SK-N-SH treated with all-trans-retinoic acid at 6 μM for 48 hours (cell line): Measurements from ENCODE around the gene SLC35B2.

Source experiments
- ATAC-seq: fragments of 200-7000 bp; cut with Tn5 transposase; 3 replicates; pipeline ENCODE4 v1.9.1; 2020; ENCODE audit warnings: mild to moderate bottlenecking, moderate library complexity
- ESRRG ChIP-seq: fragments of 250-450 bp; sonication (Bioruptor Pico); IDR thresholded peaks from 2 replicates; pipeline ENCODE4 v1.6.1; 2021; ENCODE audit warnings: mild to moderate bottlenecking
- GLIS3 ChIP-seq: fragments of 250-450 bp; sonication (Bioruptor Pico); IDR thresholded peaks from 2 replicates; pipeline ENCODE4 v1.5.0; 2020; ENCODE audit warnings: mild to moderate bottlenecking, moderate library complexity
- OSR1 ChIP-seq: fragments of 250-450 bp; sonication (Bioruptor Pico); IDR thresholded peaks from 2 replicates; pipeline ENCODE4 v1.8.0; 2022; ENCODE audit warnings: moderate library complexity, mild to moderate bottlenecking, inconsistent platforms
- PPARA ChIP-seq: fragments of 250-450 bp; sonication (Bioruptor Pico); IDR thresholded peaks from 2 replicates; pipeline ENCODE4 v1.5.0; 2020; ENCODE audit warnings: mild to moderate bottlenecking, borderline replicate concordance
- RARB ChIP-seq: fragments of 250-450 bp; sonication (Bioruptor Pico); IDR thresholded peaks from 2 replicates; pipeline ENCODE4 v1.8.0; 2021; ENCODE audit warnings: mild to moderate bottlenecking, moderate library complexity
- TCF4 ChIP-seq: fragments of 250-450 bp; sonication (Bioruptor Pico); IDR thresholded peaks from 2 replicates; pipeline ENCODE4 v1.8.0; 2021; ENCODE audit warnings: mild to moderate bottlenecking, moderate library complexity, borderline replicate concordance
- TOX ChIP-seq: fragments of 250-450 bp; sonication (Bioruptor Pico); IDR thresholded peaks from 2 replicates; pipeline ENCODE4 v1.8.0; 2021; ENCODE audit warnings: mild to moderate bottlenecking, moderate library complexity, borderline replicate concordance
- ZC3H10 ChIP-seq: fragments of 250-450 bp; sonication (Bioruptor Pico); IDR thresholded peaks from 2 replicates; pipeline ENCODE4 v1.5.1; 2021; ENCODE audit warnings: mild to moderate bottlenecking, moderate library complexity
- ZFP3 ChIP-seq: fragments of 250-450 bp; sonication (Bioruptor Pico); IDR thresholded peaks from 2 replicates; pipeline ENCODE4 v1.5.0; 2020; ENCODE audit warnings: mild to moderate bottlenecking, moderate library complexity
- ZNF565 ChIP-seq: fragments of 450-650 bp; formaldehyde crosslinking; conservative IDR thresholded peaks from 2 replicates; pipeline ENCODE4 v1.5.0; 2020; ENCODE audit warnings: low read depth, mild to moderate bottlenecking, moderate library complexity
- ZNF70 ChIP-seq: fragments of 450-650 bp; formaldehyde crosslinking; IDR thresholded peaks from 2 replicates; pipeline ENCODE4 v1.5.0; 2020; ENCODE audit warnings: mild to moderate bottlenecking, moderate library complexity
- ZNF8 ChIP-seq: fragments of 450-650 bp; formaldehyde crosslinking; IDR thresholded peaks from 2 replicates; pipeline ENCODE4 v1.5.0; 2020; ENCODE audit warnings: mild to moderate bottlenecking, moderate library complexity
- TF ChIP-seq, protein P1 (sequence below): fragments of 250-450 bp; sonication (Bioruptor Pico); IDR thresholded peaks from 2 replicates; pipeline ENCODE4 v1.5.1; 2021; ENCODE audit warnings: mild to moderate bottlenecking, moderate library complexity
- TF ChIP-seq, protein P2 (sequence below): fragments of 250-450 bp; sonication (Bioruptor Pico); IDR thresholded peaks from 2 replicates; pipeline ENCODE4 v1.8.0; 2021; ENCODE audit warnings: low read depth, mild to moderate bottlenecking, moderate library complexity, borderline replicate concordance
- TF ChIP-seq, protein P3 (sequence below): fragments of 250-450 bp; sonication (Bioruptor Pico); IDR thresholded peaks from 2 replicates; pipeline ENCODE4 v1.8.0; 2020; ENCODE audit warnings: mild to moderate bottlenecking, moderate library complexity, borderline replicate concordance
- TF ChIP-seq, protein P4 (sequence below): fragments of 250-450 bp; sonication (Bioruptor Pico); IDR thresholded peaks from 2 replicates; pipeline ENCODE4 v1.5.0; 2020; ENCODE audit warnings: mild to moderate bottlenecking, moderate library complexity

Gene SLC35B2

DNA sequence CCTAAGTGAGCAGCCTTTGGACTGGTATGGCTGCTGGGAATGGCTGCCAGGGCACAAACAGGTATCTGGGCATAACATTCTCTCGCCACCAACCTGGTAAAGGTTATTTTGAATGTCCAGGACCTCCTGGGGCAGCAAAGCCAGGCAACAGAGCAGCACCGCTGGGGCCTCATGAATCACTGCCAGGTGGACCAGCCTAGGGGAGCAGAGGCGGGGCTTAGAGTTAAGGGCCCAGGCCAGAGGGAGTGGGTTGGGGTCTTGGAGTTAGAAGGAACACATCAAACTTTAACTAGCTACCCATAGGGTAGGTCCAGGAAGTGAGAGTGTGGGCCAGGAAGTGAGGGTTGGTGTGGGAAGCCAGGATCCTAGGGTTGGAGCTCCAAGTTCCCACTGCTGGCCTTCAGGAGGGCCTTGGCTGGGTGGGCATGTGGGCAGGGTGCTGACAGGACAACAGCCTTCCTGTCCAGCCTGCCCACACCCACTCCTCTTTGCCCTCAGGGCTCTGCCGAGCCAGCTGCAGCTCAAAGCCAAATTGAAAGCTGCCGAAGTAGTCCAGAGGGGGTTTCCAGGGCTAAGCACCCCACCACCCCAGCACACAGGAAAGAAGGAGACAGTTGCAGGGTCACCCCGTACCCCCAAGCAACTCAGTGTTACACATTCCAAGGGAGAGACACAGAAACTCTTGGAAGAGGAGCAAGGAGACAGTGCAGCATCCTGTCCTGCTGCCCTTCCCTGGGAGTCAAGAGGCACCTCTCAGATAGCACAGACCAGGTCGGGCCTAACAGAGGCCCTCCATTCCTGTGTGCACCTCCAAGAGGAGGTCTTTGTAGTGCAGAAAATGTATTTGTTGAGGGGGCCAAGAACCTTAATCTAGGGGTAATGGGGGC is 5.4 kb upstream of the SLC35B2 start:
- ATAC-seq, result no peak
- TF ChIP-seq, protein P1, sequence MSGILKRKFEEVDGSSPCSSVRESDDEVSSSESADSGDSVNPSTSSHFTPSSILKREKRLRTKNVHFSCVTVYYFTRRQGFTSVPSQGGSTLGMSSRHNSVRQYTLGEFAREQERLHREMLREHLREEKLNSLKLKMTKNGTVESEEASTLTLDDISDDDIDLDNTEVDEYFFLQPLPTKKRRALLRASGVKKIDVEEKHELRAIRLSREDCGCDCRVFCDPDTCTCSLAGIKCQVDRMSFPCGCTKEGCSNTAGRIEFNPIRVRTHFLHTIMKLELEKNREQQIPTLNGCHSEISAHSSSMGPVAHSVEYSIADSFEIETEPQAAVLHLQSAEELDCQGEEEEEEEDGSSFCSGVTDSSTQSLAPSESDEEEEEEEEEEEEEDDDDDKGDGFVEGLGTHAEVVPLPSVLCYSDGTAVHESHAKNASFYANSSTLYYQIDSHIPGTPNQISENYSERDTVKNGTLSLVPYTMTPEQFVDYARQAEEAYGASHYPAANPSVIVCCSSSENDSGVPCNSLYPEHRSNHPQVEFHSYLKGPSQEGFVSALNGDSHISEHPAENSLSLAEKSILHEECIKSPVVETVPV (CRISPR knock-in tag), result no peak
- TF ChIP-seq, protein P2, sequence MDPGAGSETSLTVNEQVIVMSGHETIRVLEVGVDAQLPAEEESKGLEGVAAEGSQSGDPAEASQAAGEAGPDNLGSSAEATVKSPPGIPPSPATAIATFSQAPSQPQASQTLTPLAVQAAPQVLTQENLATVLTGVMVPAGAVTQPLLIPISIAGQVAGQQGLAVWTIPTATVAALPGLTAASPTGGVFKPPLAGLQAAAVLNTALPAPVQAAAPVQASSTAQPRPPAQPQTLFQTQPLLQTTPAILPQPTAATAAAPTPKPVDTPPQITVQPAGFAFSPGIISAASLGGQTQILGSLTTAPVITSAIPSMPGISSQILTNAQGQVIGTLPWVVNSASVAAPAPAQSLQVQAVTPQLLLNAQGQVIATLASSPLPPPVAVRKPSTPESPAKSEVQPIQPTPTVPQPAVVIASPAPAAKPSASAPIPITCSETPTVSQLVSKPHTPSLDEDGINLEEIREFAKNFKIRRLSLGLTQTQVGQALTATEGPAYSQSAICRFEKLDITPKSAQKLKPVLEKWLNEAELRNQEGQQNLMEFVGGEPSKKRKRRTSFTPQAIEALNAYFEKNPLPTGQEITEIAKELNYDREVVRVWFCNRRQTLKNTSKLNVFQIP, result no peak
- TF ChIP-seq ESRRG (CRISPR knock-in tag) (no peak), GLIS3 (no peak), OSR1 (CRISPR knock-in tag) (no peak), ZNF565 (CRISPR knock-in tag) (no peak)

DNA sequence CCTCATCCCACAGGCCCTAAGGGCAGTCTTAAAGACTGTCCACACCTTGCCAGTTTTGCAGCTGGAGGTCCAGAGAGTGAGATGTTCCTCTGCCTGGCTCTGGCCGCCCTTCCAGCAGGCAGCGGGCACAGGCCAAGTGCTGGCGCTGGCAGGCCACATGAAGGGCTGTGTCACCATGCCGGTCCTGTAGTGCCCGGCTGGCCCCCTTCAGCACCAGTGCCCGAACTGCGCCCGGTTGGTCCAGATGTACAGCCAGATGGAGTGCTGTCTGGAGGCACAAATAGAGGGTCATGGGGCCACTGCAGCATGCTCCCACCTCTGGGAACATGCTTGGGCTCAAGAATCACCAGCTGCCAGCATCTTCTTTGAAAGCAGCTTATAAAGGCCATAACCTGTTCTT is 4.3 kb upstream of the SLC35B2 start:
- ATAC-seq, result no peak
- no peak for TF ChIP-seq ZNF70 (CRISPR knock-in tag)
- no peak for TF ChIP-seq ZFP3
- no peak for TF ChIP-seq RARB (CRISPR knock-in tag)
- TF ChIP-seq OSR1 (CRISPR knock-in tag), result no peak

DNA sequence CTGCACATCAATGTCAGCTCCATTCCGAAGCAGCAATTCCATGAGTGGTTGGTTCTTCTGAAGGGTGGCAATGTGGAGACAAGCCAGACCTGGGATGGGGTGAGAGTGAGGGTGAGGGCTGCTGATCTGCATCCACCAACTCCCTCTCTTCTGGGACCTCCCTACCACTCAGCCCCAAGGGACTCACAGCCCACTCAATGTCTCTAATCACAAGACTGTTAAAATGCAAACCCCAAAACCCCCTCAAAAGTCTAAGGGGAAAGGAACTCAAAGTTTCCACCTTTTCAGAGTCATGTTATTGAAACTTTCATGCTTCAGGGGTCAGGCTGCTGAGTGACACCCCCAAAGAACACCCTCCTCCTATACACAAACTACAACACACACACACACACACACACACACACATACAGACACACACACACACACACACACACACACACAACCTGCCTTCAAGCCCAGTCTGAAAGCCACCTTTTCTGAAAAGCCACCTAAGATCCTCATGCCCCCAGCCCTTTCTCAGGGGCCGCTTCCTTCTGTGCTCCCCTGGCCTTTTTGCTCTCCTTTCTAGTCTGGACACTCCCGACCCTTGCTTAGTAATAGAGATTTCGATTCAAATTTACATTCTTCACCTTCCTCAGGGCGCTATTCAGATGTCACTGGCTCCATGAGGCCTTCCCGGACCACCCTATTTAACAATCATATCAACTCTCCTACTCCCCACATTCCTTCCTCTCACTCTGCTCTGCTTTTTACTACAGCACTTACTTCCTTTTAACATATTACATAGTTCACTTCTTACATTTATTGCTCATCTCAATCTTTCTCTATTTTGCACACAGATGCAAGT is 3.3 kb upstream of the SLC35B2 start:
- ATAC-seq, result no peak
- TF ChIP-seq TOX (CRISPR knock-in tag), result no peak

DNA sequence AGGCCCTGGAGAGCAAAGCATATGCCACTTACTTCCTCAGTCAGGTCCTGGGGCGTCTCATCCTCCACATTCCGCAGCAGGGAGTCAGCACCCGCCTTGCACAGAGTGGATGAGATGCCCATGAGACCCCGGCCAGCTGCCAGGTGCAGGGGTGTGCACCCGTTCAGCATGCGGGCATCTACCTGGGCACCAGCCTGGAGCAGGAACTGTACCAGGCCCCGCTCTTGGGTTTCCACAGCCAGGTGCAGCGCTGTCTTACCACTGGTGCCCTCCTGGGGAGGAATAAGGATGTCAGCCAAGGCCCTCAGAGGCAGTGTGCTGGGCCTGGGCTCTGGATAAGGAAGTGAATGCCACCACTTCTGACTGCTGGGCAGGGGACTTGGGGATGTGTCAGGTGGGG is 2.7 kb upstream of the SLC35B2 start:
- no peak for ATAC-seq

More for the DNA sequence above, 2.7 kb upstream of the SLC35B2 start:
- no peak for TF ChIP-seq PPARA (CRISPR knock-in tag)
- TF ChIP-seq, protein P3, sequence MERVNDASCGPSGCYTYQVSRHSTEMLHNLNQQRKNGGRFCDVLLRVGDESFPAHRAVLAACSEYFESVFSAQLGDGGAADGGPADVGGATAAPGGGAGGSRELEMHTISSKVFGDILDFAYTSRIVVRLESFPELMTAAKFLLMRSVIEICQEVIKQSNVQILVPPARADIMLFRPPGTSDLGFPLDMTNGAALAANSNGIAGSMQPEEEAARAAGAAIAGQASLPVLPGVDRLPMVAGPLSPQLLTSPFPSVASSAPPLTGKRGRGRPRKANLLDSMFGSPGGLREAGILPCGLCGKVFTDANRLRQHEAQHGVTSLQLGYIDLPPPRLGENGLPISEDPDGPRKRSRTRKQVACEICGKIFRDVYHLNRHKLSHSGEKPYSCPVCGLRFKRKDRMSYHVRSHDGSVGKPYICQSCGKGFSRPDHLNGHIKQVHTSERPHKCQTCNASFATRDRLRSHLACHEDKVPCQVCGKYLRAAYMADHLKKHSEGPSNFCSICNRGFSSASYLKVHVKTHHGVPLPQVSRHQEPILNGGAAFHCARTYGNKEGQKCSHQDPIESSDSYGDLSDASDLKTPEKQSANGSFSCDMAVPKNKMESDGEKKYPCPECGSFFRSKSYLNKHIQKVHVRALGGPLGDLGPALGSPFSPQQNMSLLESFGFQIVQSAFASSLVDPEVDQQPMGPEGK (CRISPR knock-in tag), result no peak
- TF ChIP-seq, protein P1 (CRISPR knock-in tag), result no peak
- TF ChIP-seq TCF4, result no peak
- no peak for TF ChIP-seq ESRRG (CRISPR knock-in tag)
- no peak for TF ChIP-seq ZC3H10
- TF ChIP-seq ZFP3, result no peak
- TF ChIP-seq TOX (CRISPR knock-in tag), result no peak
- TF ChIP-seq, protein P4, sequence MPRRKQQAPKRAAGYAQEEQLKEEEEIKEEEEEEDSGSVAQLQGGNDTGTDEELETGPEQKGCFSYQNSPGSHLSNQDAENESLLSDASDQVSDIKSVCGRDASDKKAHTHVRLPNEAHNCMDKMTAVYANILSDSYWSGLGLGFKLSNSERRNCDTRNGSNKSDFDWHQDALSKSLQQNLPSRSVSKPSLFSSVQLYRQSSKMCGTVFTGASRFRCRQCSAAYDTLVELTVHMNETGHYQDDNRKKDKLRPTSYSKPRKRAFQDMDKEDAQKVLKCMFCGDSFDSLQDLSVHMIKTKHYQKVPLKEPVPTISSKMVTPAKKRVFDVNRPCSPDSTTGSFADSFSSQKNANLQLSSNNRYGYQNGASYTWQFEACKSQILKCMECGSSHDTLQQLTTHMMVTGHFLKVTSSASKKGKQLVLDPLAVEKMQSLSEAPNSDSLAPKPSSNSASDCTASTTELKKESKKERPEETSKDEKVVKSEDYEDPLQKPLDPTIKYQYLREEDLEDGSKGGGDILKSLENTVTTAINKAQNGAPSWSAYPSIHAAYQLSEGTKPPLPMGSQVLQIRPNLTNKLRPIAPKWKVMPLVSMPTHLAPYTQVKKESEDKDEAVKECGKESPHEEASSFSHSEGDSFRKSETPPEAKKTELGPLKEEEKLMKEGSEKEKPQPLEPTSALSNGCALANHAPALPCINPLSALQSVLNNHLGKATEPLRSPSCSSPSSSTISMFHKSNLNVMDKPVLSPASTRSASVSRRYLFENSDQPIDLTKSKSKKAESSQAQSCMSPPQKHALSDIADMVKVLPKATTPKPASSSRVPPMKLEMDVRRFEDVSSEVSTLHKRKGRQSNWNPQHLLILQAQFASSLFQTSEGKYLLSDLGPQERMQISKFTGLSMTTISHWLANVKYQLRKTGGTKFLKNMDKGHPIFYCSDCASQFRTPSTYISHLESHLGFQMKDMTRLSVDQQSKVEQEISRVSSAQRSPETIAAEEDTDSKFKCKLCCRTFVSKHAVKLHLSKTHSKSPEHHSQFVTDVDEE (CRISPR knock-in tag), result no peak
- no peak for TF ChIP-seq ZNF8
